HK-2 (cell line): ENCODE data around the gene KAT2B.
"Not testable (repeated sequence)": the region's sequence is repeated elsewhere in the genome, so short reads cannot be mapped to it uniquely, and the experiment has no call there.

Experiments
- DNase-seq: peaks from one replicate; pipeline ENCODE4 v3.0.0-alpha.2; 2018; ENCODE audit not compliant: unreplicated experiment

KAT2B gene

GRCh38 chr3:20041197-20041780, 1.0 kb downstream of the KAT2B start:
- DNase-seq = peak; percentile 54

DNA sequence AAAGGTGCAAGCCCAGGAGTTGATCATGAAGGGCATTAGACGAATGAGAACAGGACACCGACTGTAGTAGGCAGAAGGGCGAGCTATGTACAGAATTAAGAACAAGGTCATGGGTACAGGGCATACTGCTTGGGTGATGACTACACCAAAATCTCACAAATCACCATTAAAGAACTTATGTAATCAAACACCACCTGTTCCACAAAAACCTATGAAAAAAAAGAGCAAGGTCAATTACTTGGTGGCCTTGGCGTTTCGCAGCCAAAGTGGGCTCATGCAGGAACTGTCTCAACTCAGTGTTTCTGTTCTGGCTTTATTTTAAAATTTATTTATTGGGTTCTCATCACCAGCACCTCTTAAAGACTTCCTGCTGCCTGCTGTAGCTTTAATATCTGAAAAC, 2.1 kb downstream of the KAT2B start:
- no peak for DNase-seq

DNA sequence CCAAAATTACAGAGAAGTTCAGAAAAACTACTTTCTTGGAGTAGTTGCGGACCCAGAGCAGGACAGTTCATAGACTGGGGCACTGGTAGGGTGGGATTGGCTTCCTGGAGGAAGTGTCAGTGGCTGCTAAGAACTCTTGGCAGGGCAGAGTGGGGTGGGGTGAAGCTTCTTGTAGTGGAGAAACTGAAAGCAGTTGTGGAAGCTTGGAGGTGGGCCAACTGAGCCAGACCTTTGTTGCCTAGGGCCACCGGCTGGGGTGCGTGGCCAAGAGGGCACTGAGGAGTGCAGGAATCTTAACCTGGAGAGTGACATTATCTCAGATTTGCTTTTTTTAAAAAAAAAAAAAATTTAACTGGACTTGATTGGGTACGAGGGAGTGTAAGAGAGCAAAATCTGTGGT, 3.1 kb downstream of the KAT2B start:
- DNase-seq = no peak

DNA sequence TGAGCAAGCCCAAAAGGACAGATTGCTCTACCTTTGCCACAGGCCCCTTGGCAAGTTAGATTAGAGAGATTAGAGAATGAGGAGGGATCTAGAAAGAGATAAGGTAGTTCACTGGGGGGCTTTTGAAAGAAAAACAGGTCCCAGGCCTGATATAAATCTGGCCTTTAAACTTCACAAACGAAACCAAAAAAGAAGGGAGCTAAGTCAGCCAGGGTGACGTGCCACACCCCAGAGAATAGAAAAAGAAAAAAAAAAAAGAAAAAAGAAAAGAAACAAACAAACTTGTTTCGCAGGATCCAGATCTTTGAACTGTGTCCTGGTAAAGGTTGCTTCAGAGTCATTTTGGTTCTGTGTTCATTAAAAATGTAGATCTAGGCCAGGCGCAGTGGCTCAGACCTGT, 3.6 kb downstream of the KAT2B start:
- DNase-seq = no peak

DNA sequence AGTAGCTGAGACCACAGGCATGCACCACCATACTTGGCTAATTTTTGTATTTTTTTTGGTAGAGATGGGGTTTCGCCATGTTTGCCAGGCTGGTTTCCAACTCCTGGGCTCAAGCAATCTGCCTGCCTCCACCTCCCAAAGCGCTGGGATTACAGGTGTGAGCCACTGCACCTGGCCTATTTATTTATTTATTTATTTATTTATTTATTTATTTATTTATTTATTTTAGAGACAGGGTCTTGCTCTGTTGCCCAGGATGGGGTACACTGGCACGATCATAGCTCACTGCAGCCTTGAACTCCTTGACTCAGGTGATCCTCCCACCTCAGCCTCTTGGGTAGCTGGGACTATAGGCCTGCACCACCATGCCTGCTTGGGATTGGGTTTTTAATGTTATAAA, 4.9 kb downstream of the KAT2B start:
- not testable (repeated sequence) for DNase-seq

DNA sequence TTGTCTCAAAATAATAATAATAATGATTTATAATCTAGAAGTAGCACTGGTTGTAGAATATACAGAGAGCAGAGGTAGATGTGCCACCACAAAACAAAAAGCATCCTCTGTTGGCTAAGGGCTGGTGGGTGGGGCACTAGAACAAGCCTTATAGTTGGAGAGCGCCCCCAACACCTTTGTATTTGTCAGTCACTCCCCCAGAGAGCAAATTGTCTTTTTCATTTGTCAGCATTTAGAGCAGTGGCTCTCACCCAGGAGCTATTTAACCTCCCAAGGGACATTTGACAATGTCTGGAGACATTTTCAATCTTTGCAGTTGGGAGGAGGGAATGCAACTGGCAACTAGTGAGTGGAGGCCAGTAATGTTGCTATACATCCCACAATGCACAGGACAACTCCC, 6.3 kb downstream of the KAT2B start:
- DNase-seq = no peak

- DNase-seq = no peak
Observed at GRCh38 chr3:20047341-20047779, 7.1 kb downstream of the KAT2B start.

DNA sequence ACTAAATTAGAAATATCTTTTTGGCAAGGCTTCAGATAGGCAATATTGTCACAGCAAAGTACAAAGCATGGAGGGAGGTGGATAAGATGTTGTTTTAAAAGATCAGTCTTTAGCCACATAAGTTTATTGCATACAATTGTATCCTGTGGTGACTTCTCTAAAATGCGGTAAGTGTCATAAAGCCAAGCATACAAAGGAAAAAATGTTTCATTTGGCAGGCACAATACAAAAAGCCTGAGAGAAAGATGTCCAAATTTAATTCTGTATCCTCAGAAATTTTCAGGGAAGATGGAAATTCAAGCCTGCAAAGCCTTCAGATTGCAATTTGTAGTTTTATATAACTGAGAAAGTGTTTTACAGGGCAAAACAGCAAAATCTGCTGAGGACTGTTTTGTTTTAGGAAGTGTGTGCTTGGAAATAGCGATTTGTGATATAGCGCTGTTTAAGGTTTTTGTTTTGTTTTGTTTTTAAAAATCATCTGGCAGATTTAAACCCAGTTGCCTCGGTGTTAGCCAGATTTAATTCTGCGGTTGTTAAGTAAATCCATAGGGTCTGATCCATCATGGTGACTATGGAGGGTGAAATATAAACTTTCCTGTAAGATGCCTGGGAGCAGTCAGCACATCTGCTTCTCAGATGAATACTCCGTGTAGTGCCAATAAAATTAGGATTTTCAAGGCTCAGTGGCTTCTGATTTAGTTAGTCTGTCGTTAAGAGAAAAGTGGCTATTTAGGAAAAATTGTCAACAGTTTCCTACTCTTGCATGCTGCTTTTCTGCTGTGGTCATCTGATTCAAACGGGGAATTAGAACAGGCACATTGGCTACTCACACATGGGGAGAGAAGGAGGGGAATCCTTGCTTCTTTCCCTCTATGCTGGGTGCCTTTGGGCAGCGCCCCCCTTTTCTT, 8.0 kb downstream of the KAT2B start:
- DNase-seq = no peak

DNA sequence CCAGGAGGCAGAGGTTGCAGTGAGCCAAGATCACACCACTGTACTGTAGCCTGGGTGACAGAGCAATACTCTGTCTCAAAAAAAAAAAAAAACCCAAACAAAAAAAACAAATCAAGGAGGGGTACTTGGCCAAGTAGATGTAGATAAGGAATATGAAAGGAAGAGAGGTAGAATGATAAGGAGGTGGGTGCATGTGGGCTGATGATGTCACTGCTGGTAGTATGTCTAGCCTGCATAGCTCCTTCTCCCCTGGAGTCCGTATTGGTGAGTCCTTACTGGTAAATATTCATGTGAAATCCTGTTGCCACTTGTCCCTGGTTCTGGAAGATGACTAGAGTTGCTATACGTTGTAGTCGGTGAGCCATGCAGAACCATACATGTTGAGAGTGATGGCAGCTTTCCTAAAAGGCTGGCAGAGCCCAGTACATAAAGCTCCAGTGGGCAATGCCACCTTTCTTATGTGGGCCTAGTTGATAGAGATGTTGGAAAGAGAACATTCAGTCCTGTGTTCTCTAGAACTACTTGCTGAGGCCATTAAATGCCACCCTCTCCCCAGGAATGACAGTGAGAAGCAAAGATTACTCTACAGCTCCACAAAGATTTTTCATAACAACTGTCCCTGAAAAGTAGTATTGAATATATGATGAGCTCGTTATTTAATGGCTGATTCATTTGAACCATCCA, 11.0 kb downstream of the KAT2B start:
- DNase-seq = no peak

DNA sequence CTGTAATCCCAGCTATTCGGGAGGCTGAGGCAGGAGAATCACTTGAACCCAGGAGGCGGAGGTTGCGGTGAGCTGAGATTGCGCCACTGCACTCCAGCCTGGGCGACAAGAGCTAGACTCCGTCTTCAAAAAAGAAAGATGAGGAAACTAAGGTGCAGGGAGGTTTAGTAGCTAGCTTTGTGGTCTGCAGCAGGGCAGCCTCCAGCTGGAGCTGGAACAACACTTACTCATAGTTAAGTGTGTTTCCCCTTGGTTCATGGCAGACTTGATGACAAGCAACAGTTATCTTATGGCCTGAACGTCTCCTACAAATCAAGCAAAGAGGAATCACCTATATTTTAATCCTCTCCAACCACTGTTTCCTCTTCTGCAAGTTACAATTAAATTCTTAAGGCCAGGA, 12.6 kb downstream of the KAT2B start:
- DNase-seq = no peak

DNA sequence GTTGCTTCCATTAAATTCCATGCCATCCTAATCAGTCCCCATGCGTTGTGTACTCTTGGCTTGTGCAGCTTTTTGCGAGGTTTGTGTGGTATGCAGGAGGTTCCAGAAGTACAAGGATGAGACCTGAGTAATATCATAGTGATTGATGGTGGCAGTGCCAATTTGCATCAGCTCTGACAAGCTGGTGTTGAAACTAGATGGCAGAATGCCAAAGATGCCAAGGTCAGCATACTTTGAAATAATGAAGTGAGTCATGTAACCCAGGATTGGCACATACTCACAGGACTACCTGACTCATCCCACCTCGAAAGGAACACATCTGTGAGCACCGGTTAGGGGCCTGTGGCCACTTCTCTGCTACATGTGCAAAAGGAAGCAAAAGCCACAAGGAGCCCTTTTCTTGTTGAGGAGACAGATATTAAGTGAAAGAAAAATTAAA, 14.3 kb downstream of the KAT2B start:
- peak; percentile 58 for DNase-seq

- no peak for DNase-seq
Observed at GRCh38 chr3:20055020-20055775, 15.0 kb downstream of the KAT2B start.

DNA sequence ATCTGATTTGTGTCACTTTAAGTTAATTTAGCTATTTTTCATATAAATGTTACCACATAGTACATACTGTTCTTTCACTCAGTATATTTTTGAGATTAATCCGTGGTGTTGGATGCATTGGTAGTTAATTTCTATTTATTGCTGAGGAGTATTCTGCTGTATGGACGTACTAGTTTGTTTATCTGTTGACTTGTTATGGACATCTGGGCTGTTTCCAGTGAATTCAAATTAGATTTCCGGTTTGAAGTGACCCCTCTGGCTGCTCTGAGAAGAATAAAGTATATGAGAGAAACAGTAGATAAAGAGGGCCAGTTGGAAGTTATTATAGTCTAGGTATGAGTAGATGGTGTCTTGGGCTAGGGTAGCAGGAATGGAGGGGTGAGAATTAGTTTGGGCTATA, 15.6 kb downstream of the KAT2B start:
- no peak for DNase-seq

GRCh38 chr3:20056725-20057611, 16.7 kb downstream of the KAT2B start:
- no peak for DNase-seq

GRCh38 chr3:20057612-20058180, 17.4 kb downstream of the KAT2B start:
- DNase-seq = no peak

DNA sequence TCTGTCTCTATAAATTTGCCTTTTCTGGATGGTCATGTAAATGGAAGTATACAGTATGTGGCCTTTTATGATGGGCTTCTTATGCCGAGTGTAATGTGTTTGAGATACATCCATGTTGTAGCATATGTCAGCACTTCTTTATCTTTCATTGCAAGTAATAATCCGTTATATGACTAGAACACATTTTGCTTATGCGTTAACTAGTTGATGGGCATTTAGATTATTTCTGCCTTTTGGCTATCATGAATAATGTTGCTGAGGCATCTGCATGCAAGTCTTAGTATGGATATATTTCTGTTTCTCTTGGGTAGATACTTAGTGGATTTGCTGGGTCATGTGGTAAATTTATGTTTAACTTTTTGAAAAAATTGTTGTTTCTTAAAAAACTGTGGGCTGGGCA, 19.7 kb downstream of the KAT2B start:
- DNase-seq = no peak

DNA sequence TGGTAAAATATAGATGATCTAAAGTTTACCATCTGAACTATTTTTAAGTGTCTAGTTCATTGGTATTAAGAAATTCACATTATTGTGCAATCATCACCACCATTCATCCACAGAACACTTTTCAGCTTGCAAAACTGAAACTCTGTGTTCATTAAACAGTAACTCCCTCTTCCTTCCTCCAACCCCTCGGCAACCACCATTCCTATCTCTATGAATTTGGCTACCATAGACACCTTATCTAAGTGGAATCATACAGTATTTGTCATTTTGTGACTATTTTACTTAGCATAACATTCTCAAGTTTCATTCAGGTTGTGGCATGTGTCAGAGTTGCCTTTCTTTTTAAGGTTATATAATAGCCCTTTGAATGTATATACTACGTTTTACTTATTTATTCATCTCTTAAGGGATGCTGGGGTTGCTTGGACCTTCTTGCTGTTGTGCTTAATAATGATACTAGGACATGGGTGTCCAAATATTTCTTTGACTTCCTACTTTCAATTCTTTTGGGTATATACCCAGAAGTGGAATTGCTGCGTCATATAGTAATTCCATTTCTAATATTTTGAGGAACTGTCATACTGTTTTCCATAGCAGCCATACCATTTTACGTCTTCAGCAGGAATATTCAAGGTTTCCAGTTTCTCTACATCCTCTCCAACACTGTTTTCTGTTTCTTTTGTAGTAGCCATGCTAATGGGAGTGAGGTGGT, 20.9 kb downstream of the KAT2B start:
- no peak for DNase-seq

DNA sequence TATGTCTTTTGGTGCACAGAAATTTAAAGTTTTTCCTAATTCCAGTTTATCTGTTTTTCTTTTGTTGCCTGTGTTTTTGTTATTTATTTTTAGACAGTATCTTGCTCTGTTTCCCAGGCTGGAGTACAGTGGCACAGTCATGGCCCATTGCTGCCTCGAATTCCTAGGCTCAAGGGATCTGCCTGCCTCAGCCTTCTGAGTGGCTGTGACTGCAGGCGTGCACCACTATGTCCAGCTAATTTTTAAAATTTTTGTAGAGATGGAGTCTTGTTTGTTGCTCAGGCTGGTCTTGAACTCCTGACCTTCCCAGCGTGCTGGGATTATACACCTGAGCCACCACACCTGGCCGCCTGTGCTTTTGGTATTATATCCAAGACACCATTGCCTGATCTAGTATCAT, 22.8 kb downstream of the KAT2B start:
- DNase-seq = no peak

- no peak for DNase-seq
Observed at GRCh38 chr3:20064387-20064786, 24.1 kb downstream of the KAT2B start.
